GM10266 (cell line): ENCODE results near the gene CELSR1.

Experiments used
- DNase-seq: peaks from one replicate; pipeline ENCODE4 v3.0.0; 2012; ENCODE audit errors: extremely low spot score
- TF ChIP-seq, protein P1 (sequence below): IDR thresholded peaks from 2 replicates; pipeline ENCODE4 v1.5.1; 2012; ENCODE audit warnings: mild to moderate bottlenecking, low read depth; ENCODE audit not compliant: control insufficient read depth, insufficient read depth; ENCODE audit errors: missing control alignments

The CELSR1 gene

DNA sequence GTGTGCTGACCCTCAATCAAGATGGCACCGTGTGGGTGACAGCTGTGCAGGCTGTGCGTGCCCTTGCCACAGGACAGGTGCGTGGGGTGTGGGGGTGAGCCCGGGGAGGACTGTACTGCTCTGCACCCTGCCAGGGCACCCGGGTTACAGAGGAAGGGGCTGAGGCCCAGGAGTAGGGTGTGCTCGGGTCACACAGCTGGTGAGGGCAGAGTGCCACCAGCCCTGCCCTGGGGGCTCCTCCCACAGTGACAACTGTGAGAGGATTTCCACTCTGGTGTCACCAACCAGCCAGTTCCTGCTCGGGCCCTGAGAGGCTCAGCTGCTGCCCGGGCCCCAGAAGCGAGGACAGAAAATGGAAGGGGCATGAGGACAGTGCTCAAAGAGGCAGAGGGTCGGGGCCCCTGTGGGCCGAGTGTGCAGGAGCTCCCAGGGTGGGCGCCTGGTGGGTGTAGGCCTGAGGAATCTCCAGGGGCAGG is 181.4 kb downstream of the CELSR1 start:
- TF ChIP-seq, protein P1, sequence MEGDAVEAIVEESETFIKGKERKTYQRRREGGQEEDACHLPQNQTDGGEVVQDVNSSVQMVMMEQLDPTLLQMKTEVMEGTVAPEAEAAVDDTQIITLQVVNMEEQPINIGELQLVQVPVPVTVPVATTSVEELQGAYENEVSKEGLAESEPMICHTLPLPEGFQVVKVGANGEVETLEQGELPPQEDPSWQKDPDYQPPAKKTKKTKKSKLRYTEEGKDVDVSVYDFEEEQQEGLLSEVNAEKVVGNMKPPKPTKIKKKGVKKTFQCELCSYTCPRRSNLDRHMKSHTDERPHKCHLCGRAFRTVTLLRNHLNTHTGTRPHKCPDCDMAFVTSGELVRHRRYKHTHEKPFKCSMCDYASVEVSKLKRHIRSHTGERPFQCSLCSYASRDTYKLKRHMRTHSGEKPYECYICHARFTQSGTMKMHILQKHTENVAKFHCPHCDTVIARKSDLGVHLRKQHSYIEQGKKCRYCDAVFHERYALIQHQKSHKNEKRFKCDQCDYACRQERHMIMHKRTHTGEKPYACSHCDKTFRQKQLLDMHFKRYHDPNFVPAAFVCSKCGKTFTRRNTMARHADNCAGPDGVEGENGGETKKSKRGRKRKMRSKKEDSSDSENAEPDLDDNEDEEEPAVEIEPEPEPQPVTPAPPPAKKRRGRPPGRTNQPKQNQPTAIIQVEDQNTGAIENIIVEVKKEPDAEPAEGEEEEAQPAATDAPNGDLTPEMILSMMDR: no peak
- no peak for DNase-seq

DNA sequence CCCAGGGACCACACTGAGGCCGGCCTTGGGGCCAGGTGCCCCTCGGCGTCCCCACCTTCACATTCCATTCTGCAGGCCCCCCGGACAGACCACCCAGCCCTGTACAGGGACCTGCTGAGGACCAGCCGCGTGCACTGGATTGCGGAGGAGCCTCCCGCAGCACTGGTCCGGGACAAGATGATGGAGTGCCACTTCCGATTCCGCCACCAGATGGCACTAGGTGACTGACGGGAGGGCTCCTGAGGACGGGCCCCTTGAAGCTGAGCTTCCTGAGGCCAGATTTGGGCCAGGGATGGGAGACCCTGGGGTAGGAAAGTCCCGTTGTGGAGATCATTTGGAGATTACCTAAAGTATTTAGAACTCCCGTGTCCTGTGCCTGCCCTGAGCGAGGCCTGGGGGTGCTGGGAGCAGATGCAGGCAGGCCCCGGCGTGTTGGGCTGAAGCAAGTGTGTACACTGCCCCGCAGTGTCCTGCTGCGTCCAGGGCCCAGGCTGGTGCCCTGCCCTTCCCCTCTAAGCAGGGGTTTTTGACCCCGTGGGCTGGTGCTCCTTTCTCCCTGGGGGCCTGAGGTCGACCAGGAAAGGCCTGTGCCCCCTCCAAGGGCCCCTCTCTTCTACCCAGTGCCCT is 181.9 kb downstream of the CELSR1 start:
- peak; percentile 84 for DNase-seq

DNA sequence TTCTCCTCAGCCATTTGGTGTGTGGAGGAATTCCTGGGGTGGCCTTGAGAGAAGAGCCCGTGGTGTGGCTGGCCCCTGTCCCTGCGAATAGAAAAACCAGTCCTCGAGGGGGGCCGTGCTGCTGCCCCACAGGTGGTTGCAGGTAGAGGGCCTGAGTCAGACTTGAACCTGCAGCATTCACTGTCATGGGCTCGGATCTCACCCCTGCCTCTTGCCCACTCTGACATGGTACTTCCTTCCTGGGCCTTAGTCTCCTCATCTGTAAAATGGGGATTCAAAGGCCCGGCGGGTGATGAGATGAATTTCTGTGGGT is 182.5 kb downstream of the CELSR1 start:
- TF ChIP-seq, protein P1: no peak
- DNase-seq: no peak

More for the DNA sequence above, 181.9 kb downstream of the CELSR1 start:
- TF ChIP-seq, protein P1: peak; percentile 62

DNA sequence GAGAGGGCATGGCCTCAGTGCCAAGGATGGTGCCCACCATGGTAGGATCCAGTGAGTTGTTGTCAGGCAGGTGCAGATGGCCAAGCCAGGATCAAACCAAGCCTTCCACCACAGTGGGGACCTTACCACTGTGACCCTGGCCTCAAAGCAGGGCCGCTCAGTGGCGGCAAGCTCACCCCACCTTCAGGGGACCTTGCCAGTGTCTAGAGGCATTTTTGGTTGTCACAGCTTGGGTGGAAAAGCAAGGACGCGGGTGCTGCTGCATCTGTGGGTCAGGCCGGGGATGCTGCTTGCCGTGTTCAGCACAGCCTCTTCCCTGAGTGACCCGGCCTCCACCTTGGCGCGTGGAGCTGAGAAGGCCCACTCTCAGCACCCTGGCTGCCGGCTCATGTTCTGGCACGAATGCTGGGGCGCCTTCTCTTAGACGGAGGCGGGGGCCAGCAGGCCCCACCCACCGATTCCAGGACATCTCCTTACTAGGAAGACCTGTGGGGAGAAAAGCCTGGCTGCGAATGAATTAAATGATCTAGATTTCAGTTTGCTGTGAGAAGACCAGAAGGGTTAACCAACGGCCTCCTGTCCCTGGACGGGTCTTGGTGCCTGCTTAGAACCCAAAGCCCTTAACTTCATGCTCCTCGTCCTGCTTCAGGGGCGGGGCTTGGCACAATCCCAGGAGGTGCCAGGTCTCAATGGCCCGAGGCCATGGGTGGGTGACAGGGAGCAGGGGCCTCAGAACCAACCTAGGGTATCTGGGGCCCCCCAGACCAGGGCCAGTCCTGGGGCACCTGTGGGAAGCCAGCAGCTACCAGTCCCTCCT is 183.0 kb downstream of the CELSR1 start:
- no peak for DNase-seq
- TF ChIP-seq, protein P1: no peak

DNA sequence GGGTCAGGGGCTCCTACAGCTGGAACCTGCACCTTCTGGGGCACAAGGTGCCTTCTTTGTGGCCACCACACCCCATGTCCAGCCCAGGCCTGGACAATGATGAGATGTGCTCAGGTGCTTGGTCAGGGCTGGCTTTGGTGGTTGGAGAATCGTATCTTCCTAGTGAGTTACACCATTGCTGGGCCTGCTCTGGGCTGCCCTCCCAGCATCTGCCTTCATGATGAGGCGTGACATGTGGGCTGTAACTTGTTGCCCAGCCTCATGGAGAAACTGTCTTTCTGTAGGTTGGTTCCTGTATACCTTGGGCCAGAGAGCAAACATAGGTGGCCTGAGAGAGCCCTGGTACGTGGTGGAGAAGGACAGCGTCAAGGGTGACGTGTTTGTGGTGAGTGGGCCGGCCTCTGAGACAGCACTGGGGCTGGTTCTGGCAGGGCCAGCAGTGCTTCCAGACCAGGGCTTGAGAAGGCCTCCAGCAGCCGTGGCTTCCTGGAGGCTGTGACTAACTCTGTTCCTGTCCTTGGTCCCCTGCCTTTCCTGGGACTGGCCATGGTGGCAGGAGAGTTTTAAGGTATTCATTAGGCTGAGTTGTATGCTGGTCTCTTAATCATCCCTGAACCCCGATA is 183.8 kb downstream of the CELSR1 start:
- TF ChIP-seq, protein P1: no peak
- no peak for DNase-seq

DNA sequence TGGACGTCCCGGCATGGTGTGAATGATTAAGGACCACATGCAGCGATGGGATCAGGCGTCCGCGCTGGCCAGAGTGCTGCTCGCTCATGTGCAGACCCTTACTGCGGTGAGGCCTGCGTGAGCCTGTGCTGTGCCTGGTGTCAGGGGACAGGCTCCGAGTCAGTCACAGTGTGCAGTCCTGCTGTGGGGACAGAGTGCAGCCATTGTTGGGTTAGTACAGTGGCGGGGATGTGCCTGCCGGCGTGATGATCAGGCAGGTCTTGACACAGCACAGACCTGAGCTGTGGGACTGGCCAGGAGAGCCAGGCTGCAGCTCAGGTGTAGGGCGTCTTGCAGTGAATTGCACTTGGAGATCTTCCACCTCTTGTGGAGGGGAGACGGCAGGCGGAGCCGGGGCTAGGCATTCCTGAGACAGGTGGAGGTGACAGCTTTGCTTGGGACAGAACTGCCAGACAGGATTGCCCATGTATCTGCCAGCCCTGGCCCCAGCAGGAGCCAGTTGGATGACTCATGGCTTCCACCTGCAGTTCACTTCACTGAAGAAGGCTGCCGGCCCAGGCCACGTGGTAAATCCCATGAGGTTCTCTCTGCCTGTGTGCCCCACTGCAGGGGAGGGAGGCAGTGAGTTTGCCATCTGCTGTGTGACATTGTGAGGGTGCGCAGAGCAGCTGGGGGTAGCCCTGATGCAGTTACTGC is 184.6 kb downstream of the CELSR1 start:
- TF ChIP-seq, protein P1: no peak
- DNase-seq: no peak
